Measurements from ENCODE around the gene MYO10.

Gene MYO10

DNA sequence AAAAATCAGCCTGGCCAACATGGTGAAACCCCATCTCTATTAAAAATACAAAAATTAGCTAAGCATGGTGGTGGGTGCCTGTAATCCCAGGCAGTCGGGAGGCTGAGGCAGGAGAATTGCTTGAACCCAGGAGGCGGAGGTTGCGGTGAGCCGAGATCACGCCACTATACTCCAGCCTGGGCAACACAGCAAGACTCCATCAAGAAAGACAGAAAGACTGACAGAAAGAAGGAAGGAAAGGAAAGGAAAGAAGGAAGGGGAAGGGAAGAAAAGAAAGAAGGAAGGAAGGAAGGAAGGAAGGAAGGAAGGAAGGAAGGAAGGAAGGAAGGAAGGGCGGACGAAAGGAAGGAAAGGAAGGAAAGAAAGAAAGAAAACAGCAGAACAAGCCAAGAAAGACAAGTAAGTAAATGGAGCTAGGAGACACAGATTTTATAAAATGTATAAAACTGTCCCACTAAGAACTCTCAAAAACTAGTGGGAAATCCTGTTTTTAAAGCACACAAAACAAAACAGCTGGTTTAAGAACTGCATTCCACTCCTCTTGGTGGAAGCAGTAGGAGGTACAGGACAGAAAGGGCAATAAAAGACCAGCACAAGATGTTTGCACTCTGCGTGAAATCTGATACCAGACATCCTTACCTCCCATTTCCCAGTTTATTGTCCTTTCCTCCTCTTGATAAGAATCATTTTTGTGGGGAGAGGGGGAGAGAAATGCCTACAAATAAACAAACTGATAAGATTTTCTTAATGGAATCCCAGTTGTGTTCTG, 46.7 kb downstream of the MYO10 start:
- H3K27me3 ChIP-seq (ENCODE audit: control insufficient read depth, insufficient read depth, low read length), result no peaks in the 10 kb centered on the region
- H3K27ac ChIP-seq (ENCODE audit: low read depth, low read length), result no peak overlapping the region
- H3K36me3 ChIP-seq (ENCODE audit: control insufficient read depth, insufficient read depth, low read length), result no peaks in the 10 kb centered on the region
- no peak overlapping the region for H3K4me3 ChIP-seq (ENCODE audit: low read length)
- no peaks in the 10 kb centered on the region for H3K4me1 ChIP-seq (ENCODE audit: control insufficient read depth, insufficient read depth, low read length)
- no peak overlapping the region for H3K9ac ChIP-seq (ENCODE audit: low read length)

DNA sequence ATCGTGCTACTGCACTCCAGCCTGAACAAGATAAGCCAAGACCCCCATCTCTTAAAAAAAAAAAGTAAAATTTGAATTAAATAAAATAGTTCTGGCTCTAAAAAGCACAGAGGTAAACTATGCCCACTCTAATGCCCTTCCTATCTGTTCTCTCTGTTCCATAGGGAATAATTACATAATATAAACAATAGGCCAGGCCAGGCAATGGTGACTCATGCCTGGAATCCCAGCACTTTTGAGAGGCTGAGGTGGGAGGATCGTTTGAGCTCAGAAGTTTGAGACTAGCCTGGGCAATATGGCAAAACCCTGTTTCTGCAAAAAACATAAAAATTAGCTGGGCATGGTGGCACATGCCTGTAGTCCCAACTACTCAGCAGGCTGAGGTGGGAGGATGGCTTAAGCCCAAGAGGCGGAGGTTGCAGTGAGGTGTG, 47.4 kb downstream of the MYO10 start:
- H3K27ac ChIP-seq (ENCODE audit: low read depth, low read length), result no peak overlapping the region
- no peak overlapping the region for H3K4me3 ChIP-seq (ENCODE audit: low read length)
- H3K4me1 ChIP-seq (ENCODE audit: control insufficient read depth, insufficient read depth, low read length), result no peaks in the 10 kb centered on the region
- no peaks in the 10 kb centered on the region for H3K27me3 ChIP-seq (ENCODE audit: control insufficient read depth, insufficient read depth, low read length)
- no peak overlapping the region for H3K9ac ChIP-seq (ENCODE audit: low read length)
- no peaks in the 10 kb centered on the region for H3K36me3 ChIP-seq (ENCODE audit: control insufficient read depth, insufficient read depth, low read length)

- no peaks in the 10 kb centered on the region for H3K27me3 ChIP-seq (ENCODE audit: control insufficient read depth, insufficient read depth, low read length)
- no peaks in the 10 kb centered on the region for H3K36me3 ChIP-seq (ENCODE audit: control insufficient read depth, insufficient read depth, low read length)
- H3K4me3 ChIP-seq (ENCODE audit: low read length), result no peak overlapping the region
- no peak overlapping the region for H3K27ac ChIP-seq (ENCODE audit: low read depth, low read length)
- H3K4me1 ChIP-seq (ENCODE audit: control insufficient read depth, insufficient read depth, low read length), result no peaks in the 10 kb centered on the region
- H3K9ac ChIP-seq (ENCODE audit: low read length), result no peak overlapping the region
Measured at GRCh38 chr5:16886793-16887345, 49.2 kb downstream of the MYO10 start.

GRCh38 chr5:16886366-16886736, 49.7 kb downstream of the MYO10 start:
- Histone ChIP-seq H3K4me3 (ENCODE audit: low read length) (no peak overlapping the region), H3K9ac (ENCODE audit: low read length) (no peak overlapping the region), H3K27me3 (ENCODE audit: control insufficient read depth, insufficient read depth, low read length) (no peaks in the 10 kb centered on the region), H3K4me1 (ENCODE audit: control insufficient read depth, insufficient read depth, low read length) (no peaks in the 10 kb centered on the region), H3K36me3 (ENCODE audit: control insufficient read depth, insufficient read depth, low read length) (no peaks in the 10 kb centered on the region), H3K27ac (ENCODE audit: low read depth, low read length) (no peak overlapping the region)

DNA sequence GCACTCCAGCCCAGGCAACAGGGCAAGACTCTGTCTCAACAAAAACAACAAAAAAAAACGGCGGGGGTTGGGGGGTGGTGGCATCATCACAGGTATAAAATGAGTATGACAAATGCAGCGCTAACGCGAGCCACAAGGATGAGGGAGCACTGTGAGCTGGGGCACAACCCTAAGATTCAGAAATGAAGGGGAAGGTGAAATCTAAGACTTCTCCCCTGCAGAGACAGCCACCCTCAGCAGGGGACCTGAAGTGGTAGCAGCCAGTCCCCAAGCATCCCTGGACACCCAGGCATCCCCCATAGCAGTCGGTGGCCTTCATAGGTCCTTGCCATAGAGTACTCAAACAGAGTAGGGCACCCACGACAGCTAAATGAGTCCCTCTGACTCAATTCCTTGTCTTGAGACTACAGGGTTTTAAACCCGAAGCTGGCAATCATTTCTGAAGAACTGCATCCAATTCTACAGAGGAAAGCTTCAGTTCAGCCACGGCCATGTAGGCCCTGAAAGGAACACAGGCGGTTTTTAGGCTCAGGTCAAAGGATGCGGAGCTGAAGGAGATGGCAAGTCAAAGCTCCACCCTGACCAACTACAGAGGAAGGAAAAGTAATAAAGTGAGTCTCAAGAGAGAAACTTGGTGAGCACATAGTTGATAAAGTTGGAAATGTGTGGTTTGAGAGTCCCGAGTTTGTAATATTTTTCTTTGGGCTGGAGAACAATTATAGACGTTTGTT, 50.3 kb downstream of the MYO10 start:
- Histone ChIP-seq H3K9ac (ENCODE audit: low read length) (no peak overlapping the region), H3K27ac (ENCODE audit: low read depth, low read length) (no peak overlapping the region), H3K4me1 (ENCODE audit: control insufficient read depth, insufficient read depth, low read length) (no peaks in the 10 kb centered on the region), H3K4me3 (ENCODE audit: low read length) (no peak overlapping the region), H3K36me3 (ENCODE audit: control insufficient read depth, insufficient read depth, low read length) (no peaks in the 10 kb centered on the region), H3K27me3 (ENCODE audit: control insufficient read depth, insufficient read depth, low read length) (no peaks in the 10 kb centered on the region)

DNA sequence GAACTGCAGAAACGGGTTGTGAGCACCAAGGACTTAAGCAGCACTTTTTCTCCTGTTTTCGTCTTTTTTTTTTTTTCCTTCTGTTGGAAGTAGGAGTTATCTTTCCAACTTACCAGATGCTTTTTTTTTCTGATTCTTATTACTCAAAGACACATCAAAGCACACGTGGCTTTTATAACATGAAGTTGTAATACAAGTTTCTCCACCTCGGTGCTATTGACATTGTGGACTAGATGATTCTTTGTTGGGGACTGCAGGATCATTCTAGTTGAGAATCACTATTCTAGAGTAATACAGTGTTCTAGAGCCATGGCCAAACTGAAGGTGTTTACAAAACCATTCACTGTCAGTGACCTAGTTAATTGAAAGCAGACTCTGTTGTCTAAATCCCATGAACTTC, 51.5 kb downstream of the MYO10 start:
- Histone ChIP-seq H3K27me3 (ENCODE audit: control insufficient read depth, insufficient read depth, low read length) (no peaks in the 10 kb centered on the region), H3K4me1 (ENCODE audit: control insufficient read depth, insufficient read depth, low read length) (no peaks in the 10 kb centered on the region), H3K36me3 (ENCODE audit: control insufficient read depth, insufficient read depth, low read length) (no peaks in the 10 kb centered on the region), H3K9ac (ENCODE audit: low read length) (no peak overlapping the region), H3K27ac (ENCODE audit: low read depth, low read length) (no peak overlapping the region), H3K4me3 (ENCODE audit: low read length) (no peak overlapping the region)

DNA sequence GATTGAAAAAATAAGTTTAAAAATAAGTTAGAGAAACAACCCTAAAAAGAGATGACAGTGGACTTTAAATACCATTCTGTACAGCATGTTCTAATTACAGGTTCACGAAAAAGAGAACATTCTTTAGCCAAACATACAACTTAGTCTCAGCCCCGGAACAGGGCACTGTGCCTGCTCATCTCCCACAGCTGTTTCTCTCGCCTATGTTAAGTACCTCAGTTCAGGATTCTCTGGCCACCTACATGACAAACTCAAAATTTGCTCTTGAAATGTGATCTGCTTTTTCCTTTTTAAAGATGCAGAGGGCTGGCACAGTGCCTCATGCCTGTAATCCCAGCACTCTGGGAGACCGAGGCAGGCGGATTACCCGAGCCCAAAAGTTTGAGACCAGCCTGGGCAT, 52.3 kb downstream of the MYO10 start:
- Histone ChIP-seq H3K36me3 (ENCODE audit: control insufficient read depth, insufficient read depth, low read length) (no peaks in the 10 kb centered on the region), H3K9ac (ENCODE audit: low read length) (no peak overlapping the region), H3K4me1 (ENCODE audit: control insufficient read depth, insufficient read depth, low read length) (no peaks in the 10 kb centered on the region), H3K27ac (ENCODE audit: low read depth, low read length) (no peak overlapping the region), H3K4me3 (ENCODE audit: low read length) (no peak overlapping the region), H3K27me3 (ENCODE audit: control insufficient read depth, insufficient read depth, low read length) (no peaks in the 10 kb centered on the region)

DNA sequence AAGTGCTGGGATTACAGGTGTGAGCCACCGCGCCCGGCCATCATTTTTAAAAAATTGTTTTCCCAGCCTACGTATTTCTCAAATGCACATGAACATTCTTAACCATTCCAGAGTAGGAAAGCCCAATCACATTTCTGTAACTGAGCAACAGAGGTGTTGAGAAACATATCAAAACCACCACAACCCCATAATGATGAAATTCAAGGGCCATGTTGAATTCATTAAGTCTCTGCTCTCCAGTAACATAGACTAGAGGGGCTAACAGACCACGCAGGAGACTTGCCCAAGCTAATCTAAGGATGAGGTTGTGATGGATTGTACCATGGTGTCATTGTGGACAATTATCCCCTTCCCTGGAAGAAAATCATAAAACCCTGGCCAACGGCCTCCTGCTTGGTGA, 52.9 kb downstream of the MYO10 start:
- Histone ChIP-seq H3K4me3 (ENCODE audit: low read length) (no peak overlapping the region), H3K27me3 (ENCODE audit: control insufficient read depth, insufficient read depth, low read length) (no peaks in the 10 kb centered on the region), H3K9ac (ENCODE audit: low read length) (no peak overlapping the region), H3K27ac (ENCODE audit: low read depth, low read length) (no peak overlapping the region), H3K4me1 (ENCODE audit: control insufficient read depth, insufficient read depth, low read length) (no peaks in the 10 kb centered on the region), H3K36me3 (ENCODE audit: control insufficient read depth, insufficient read depth, low read length) (no peaks in the 10 kb centered on the region)

DNA sequence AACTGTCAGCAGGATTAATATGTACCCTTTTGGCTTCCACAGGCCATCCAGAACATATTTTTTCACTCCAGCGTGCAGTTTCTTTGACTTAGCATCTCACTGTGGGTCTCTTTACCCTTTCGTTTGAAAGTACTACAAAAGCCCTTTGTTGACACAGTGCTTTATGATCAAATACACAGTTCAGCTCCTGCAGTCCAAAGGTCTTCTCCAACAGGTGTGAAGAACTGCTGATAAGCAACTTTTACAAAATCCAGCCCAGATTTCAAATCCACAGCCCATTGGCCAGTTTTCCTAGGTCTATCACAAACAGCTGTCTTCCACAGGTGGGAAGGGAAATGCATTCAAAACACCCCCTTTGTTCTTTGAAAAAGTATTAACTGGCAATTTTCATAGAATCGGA, 54.8 kb downstream of the MYO10 start:
- Histone ChIP-seq H3K27me3 (ENCODE audit: control insufficient read depth, insufficient read depth, low read length) (no peaks in the 10 kb centered on the region), H3K36me3 (ENCODE audit: control insufficient read depth, insufficient read depth, low read length) (no peaks in the 10 kb centered on the region), H3K4me1 (ENCODE audit: control insufficient read depth, insufficient read depth, low read length) (no peaks in the 10 kb centered on the region), H3K27ac (ENCODE audit: low read depth, low read length) (no peak overlapping the region), H3K4me3 (ENCODE audit: low read length) (no peak overlapping the region), H3K9ac (ENCODE audit: low read length) (no peak overlapping the region)

DNA sequence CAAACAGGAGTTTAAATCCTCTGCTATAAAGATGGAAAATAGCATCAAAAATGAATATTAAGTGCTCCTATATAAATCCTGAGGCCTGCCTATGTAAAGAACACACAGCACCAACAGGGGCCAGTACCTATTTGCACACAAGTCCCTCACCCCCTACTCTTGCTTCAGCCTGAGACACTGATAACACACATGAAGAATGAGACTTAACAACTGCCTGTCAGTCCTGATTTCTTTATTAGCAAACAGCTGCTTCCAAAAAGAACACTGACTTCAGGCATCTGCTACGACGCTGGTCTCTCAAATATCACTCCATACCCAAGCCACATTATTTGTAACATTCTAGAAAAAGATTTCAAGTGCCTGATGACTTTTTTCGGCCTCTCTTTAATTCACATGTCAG, 55.5 kb downstream of the MYO10 start:
- Histone ChIP-seq H3K27ac (ENCODE audit: low read depth, low read length) (no peak overlapping the region), H3K27me3 (ENCODE audit: control insufficient read depth, insufficient read depth, low read length) (no peaks in the 10 kb centered on the region), H3K4me3 (ENCODE audit: low read length) (no peak overlapping the region), H3K36me3 (ENCODE audit: control insufficient read depth, insufficient read depth, low read length) (no peaks in the 10 kb centered on the region), H3K4me1 (ENCODE audit: control insufficient read depth, insufficient read depth, low read length) (no peaks in the 10 kb centered on the region), H3K9ac (ENCODE audit: low read length) (no peak overlapping the region)

DNA sequence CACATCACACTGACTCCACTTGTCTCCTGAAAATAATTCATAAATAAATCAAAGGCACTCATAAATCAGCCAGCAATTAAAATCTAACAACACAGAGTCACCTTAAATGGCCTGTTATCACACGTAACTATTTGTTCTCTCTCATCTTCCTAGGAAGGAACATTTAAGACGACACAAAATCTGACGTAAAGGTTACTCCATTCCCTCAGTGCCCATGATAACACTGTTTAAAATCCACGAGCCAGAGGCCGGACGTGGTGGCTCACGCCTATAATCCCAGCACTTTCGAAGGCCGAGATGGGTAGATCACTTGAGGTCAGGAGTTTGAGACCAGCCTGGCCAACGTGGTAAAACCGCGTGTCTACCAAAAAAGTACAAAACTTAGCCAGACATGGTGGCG, 56.4 kb downstream of the MYO10 start:
- Histone ChIP-seq H3K4me3 (ENCODE audit: low read length) (no peak overlapping the region), H3K4me1 (ENCODE audit: control insufficient read depth, insufficient read depth, low read length) (no peaks in the 10 kb centered on the region), H3K27ac (ENCODE audit: low read depth, low read length) (no peak overlapping the region), H3K9ac (ENCODE audit: low read length) (no peak overlapping the region), H3K27me3 (ENCODE audit: control insufficient read depth, insufficient read depth, low read length) (no peaks in the 10 kb centered on the region), H3K36me3 (ENCODE audit: control insufficient read depth, insufficient read depth, low read length) (no peaks in the 10 kb centered on the region)

GRCh38 chr5:16879191-16879590, 56.9 kb downstream of the MYO10 start:
- Histone ChIP-seq H3K27me3 (ENCODE audit: control insufficient read depth, insufficient read depth, low read length) (no peaks in the 10 kb centered on the region), H3K27ac (ENCODE audit: low read depth, low read length) (no peak overlapping the region), H3K4me1 (ENCODE audit: control insufficient read depth, insufficient read depth, low read length) (no peaks in the 10 kb centered on the region), H3K36me3 (ENCODE audit: control insufficient read depth, insufficient read depth, low read length) (no peaks in the 10 kb centered on the region), H3K9ac (ENCODE audit: low read length) (no peak overlapping the region), H3K4me3 (ENCODE audit: low read length) (no peak overlapping the region)

Measured in rectal smooth muscle tissue (tissue), 1 donor.